ENCODE measurements around the gene RUBCN.
"Not testable (repeated sequence)": the region's sequence is repeated elsewhere in the genome, so short reads cannot be mapped to it uniquely, and the experiment has no call there.

The RUBCN gene

DNA sequence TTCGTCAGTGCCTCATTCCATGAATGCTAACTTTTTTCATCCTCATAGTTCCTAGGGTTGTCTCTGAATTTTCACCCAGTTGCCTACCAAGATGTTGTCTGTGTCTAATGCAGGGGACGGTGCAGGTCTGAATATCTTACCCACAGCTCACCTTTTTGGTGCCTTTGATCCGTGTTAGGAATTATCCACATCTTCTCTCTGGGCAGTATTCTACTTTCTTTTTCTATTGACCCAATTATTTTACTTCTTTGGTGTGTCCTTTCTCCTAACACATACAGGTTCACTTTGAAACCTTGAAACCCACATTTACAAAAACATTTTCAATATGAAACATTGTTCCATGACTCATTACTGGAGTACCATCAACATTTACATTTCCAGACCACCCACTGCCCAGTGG, 80.6 kb downstream of the RUBCN start:
- not testable (repeated sequence) for DNase-seq

DNA sequence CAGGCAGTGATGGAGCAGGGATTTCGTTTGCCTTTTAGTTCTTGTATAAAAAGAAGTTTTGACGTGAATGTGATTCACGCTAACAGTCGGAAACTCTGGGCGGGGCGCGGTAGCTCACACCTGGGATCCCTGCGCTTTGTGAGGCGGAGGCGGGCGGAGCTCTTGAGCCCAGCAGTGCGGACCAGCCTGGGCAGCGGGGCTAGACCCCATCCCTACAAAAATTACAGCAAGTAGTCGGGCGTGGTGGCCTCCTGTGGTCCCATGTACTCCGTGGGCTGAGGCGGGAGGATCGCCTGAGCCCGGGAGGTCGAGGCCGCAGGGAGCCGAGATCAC, 81.7 kb downstream of the RUBCN start:
- not testable (repeated sequence) for DNase-seq

DNA sequence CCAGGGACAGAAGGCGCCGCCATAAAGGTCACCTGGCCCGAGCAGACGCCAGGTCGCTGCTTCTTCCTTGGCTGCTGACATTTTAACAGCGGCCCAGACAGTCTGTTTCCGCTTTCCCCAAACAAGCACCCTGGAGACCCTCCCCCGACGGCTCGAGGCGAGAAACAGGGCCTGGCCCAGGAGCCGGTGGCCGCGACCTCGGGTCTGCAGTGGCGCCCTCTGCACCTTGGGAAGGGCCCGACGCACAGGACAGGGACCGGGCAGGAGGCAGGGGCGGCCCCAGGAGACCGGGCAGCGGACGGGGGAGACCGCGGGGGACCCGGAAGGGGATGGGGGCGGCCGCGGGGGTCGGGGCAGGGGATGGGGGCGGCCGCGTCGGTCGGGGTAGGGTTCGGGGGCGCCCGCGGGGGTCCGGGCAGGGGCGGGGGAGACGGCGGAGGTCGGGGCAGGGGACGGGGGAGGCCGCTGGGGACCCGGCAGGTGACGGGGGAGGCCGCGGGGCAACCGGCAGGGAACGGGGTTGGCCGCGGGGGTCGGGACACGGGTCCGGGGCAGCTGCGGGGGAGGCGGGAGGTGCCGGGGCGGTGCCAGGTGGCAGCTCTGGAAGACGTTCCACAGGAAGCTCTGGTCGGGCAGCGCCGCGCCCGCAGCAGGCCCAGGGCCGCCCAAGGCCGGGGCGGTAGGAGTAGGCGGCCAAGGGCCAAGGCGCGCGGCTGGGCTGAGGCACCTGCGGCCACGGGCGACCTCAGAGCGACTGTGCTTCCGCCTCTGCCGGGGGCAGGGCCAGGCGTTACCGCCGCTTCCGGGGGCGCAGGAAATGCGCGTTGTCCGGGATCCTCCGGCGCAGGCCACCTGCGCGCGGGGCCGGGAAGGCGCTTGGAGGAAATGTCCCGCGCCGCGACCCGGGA, 82.4 kb downstream of the RUBCN start:
- DNase-seq, result peak; percentile 52

DNA sequence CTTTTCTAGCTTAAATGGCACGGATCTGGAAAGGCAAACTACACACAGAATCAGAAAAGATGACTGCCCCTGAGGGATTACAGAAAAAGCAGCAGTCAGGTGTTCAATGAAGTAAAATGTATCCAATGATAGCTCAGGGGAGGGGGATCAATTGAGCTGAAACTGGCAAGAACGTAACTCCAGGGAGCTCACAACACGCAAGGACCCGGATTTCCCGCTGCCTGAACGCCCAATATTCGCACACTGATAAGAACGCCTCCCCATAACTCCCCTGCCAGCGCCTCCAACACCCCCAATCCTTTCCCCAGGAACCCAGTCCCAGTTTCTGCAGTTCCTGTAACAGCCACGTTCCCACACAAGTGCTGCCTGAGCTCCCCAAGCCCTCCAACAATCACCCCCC, 83.8 kb downstream of the RUBCN start:
- not testable (repeated sequence) for DNase-seq

DNA sequence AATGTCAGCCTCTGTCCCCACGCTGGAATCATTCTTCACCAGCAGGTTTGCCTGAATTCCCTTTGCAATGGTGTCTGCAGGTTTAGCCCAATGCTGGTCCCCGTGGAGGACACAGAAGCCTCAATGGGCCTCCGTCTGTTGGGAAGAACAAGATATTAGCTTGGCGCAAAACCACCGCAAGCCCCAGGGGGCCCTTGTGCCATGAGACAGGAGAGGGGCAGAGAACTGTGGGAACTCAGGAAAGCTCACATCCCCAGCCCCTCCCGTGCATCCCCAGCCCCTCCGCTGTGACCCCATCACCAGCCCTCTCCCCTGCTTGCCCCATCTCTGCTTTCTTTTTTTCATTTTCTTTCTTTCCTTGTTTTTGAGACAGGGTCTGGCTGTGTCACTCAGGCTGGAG, 89.1 kb downstream of the RUBCN start:
- not testable (repeated sequence) for DNase-seq

DNA sequence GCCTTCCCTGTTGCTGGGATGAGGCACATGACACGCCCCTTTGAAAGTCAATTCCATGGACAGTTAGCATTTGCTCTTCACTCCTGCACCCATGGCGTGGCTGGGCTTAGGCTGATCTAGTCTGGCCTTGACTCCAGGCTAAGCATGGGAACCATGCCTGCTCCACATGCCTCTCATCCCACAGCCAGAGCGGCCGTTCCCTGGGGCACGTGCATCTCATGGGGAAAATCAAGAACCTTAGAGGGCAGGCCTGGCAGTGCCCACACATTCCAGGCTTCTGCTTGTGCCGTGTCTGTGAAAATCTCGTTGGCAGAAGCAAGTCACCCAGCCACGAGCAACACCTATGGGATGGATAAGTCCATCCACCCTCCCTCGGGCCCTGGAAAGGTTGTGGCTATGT, 89.5 kb downstream of the RUBCN start:
- DNase-seq, result not testable (repeated sequence)

DNA sequence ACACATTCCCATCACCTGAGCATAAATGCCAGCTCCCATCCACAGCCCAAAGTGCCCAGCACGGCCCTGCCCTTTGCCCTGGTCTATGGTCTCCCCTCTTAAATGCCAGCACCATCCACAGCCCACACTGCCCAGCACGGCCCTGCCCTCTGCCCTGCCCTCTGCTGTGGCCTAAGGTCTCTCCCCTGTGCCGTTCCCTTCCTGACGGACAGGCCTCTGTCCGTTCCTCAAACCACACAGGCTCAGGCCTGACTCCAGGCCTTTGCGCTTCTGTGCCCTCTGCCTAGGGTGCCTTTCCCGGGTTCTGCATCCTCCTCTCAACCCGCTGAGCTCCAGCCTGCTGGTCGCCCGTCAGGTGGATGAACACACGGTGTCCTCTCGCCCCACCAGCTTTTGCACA, 90.4 kb downstream of the RUBCN start:
- DNase-seq, result not testable (repeated sequence)

DNA sequence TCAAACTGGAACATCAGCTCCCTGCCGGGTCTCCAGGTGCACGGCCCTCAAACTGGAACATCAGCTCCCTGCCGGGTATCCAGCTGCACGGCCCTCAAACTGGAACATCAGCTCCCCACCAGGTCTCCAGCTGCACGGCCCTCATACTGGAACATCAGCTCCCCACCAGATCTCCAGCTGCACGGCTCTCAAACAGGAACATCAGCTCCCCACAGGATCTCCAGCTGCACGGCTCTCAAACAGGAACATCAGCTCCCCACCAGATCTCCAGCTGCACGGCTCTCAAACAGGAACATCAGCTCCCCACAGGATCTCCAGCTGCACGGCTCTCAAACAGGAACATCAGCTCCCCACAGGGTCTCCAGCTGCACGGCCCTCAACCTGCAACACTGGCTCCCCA, 99.1 kb downstream of the RUBCN start:
- DNase-seq, result not testable (repeated sequence)

DNA sequence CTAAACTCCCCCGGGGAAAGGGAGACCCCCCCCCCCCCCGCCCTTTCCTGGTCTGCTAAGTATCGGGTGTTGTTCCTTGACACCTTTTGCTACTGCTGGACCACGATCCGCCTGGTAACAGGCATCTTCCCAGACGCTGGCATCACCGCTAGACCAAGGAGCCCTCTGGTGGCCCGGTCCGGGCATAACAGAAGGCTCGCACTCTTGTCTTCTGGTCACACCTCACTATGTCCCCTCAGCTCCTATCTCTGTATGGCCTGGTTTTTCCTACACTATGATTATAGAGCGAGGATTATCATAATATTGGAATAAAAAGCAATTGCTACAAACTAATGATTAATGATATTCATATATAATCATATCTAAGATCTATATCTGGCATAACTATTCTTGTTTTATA, 104.7 kb downstream of the RUBCN start:
- not testable (repeated sequence) for DNase-seq

DNA sequence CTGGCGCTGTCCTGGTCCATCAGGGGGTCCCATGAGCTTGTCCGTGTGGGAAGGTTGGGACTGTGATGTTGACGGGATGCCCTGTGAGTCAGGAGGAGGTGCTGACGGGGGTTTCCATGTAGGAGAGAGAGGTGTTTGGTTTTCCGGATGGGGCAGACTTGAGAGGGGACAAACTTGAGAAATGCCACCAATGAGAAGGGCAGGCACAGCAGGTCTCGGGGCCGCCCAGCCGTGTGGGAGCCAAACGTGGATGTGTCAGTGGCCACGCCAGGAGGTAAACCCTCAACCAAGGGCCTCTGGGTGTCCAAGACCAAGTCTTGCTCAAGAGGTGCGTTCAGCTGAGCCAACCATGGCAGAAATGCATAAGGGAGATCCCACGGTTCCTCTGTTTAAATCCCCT, 105.9 kb downstream of the RUBCN start:
- DNase-seq, result not testable (repeated sequence)

DNA sequence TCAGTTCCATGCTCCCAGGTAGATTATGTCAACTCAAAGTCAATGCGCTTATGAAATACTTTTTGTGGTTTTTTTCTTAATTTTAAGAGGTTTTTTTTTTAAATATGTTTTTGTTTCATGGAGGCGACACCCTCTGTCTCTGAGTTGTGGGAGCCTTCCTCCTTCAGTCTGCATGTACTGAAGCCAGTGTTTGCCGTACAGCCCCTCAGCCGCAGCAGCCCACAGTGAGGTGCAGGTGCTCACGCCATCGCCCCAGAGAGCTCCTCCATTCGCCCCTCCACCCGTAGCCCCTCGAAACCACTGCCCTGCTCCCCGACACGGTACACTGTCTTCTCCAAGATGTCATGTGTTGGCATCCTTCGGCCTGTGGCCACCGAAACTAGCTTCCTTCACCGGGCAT, 107.4 kb downstream of the RUBCN start:
- not testable (repeated sequence) for DNase-seq

DNA sequence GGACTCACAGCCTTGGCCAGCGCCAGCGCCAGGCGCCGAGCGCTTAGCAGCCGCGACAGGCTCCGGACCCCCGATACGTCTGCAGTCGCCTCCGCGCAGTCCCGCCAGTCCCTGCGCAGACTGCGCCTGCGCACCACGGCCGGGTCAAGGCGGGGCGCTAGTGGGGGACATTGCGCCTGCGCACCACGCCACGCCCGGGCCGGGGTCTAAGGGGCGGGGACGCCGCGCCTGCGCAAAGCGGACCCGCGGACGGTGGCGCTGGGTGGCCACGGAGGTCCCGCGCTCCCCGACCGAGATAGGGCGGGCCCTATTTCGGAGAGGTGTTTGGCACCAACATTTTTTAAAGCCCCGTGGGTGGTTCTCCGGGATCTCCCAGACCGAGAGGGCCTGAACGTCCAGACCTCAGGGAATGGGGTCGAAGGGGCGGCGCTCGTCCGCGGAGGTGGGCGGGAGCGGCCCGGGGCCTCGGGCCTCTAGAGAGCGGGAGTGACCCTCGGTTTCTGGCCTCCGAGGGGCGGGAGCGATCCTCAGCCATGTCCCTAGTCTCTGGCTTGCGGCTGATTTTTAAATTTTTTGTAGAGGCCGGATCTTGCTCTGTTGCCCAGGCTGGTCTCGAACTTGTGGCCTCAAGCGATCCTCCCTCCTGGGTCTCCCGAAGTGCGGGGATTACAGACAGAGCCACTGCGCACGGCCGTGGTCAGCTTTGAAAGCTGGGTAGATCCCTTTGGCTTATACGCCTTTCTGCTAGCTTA, 108.8 kb downstream of the RUBCN start:
- DNase-seq, result peak; percentile 86

DNA sequence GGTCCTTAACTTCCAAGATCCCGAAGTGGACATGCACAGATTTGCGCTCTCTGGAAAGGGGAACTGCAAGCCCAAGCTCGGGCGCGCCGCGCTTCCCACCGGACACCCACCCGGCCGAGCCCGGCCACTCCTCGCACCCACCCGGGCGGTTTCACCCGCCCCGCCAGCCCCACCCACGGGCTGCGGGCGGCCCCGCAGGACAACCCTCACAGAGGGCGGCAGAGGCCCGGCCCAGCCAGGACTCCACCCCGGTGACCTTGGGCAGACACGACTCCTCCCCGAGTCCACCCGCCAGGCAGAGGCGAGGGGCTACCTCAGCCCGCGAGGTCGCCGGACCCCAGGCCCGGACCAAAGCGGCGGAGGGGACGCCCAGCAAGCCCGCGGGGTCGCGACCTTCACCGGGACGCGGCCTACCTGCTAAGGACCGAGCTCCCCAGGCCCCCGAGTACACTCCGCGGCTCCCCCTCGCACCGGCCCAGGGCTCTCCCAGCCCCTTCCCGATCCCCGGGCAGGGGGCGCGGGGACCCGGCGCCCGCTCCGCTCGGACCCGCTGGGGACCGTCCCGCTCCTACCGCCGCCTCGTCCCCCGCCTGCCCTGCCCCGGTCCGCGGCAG, 109.4 kb downstream of the RUBCN start:
- DNase-seq, result not testable (repeated sequence)

DNA sequence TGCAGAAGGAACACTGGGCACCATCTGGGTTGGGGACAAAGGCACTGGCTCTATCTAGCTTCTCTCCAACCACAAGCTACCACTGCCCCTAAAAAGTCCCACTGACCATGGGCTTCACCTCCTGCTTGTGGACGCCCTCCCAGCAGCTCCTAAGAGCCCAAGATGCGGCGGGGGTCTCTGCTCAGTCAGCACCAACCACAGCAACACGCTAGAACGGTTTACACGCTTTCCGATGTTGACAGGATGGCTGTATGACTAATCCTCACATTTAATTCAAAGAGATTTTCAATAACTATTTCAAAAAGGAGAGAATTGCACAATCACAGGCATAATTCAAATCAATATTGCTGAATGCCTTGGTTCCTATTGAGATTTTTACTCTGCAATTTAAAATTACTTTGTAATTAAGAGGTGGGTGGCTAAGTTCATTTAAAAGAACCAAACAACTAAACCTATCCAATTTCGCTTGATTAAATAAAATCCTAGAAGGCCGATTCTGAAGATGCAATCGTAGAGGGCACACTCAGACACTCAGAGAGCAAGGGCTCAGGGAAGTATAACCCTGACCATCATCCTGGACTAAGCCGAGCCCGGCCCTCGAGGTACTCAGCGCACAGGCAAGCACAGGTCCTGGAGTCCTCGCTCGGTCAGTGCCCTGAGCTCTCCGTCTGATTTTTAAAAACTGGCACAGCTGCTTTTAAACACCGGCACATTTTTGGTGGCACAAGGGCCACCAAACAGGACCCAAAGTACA, 110.1 kb downstream of the RUBCN start:
- not testable (repeated sequence) for DNase-seq

DNA sequence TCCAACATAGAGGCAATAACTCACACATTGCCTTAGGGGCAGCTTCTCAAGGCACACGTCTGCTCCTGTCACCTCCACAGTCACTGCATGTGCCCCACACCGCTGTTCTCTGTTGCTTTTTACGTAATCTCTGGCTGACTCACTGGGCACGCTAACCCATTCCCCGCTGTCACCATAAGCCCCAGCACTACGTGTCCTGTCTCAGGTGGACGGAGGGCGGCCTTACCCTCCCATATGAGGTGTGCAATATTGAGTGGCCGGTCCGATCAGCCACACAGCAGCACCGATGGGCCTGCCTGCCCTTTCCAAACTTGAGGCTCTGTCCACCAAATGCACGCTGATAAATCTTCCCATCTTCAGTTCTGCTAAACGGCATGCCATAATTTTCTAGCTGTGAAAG, 115.2 kb downstream of the RUBCN start:
- DNase-seq, result not testable (repeated sequence)

All from CD4-positive, alpha-beta T cell treated with Interleukin-6 for 4 hours (primary cell).